IPS-20b (cell line): Measurements from ENCODE around the gene PPP1R9A.
A peak's percentile ranks its signal among the peaks of the same experiment; 100 is the strongest.

Source experiments
- H3K27ac ChIP-seq: one replicate; pipeline ENCODE4 v1.5.1; 2013; ENCODE audit warnings: low read length
- H3K27me3 ChIP-seq: 2 replicates; pipeline ENCODE4 v1.6.1; 2013; ENCODE audit warnings: mild to moderate bottlenecking, low read length, inconsistent platforms; ENCODE audit not compliant: insufficient read depth
- H3K36me3 ChIP-seq: 2 replicates; pipeline ENCODE4 v1.6.1; 2013; ENCODE audit warnings: low read depth, mild to moderate bottlenecking, inconsistent platforms, low read length, moderate library complexity; ENCODE audit not compliant: insufficient read depth
- H3K4me1 ChIP-seq: 2 replicates; pipeline ENCODE4 v1.6.1; 2013; ENCODE audit warnings: mild to moderate bottlenecking, control low read depth, inconsistent platforms, low read length, moderate library complexity; ENCODE audit not compliant: insufficient read depth
- H3K4me3 ChIP-seq: 2 replicates; pipeline ENCODE4 v1.5.1; 2013; ENCODE audit warnings: mild to moderate bottlenecking, low read length, inconsistent platforms
- H3K9ac ChIP-seq: 2 replicates; pipeline ENCODE4 v1.6.1; 2013; ENCODE audit warnings: low read depth, mild to moderate bottlenecking, inconsistent platforms, low read length, moderate library complexity
- H3K9me3 ChIP-seq: 2 replicates; pipeline ENCODE4 v1.6.1; 2013; ENCODE audit warnings: mild to moderate bottlenecking, low read depth, low read length, inconsistent platforms; ENCODE audit not compliant: insufficient read depth

Gene PPP1R9A

DNA sequence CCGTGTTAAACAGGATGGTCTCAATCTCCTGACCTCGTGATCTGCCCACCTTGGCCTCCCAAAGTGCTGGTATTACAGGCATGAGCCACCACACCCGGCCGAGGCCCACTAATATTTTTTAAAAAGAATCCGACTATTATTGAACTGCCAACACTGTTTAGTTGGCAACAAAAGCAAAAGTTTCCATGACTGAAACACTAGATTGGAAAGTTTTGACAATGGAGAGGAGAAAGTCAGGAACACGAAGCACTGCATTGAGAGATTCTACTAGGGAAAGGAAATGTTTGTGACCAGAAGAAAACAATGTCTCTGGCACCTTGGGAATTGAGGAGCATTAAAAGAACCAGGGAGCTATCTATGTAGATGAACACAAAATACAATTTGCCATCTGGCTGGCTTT, 13.7 kb upstream of the PPP1R9A start:
- no peaks in the 10 kb centered on the region for H3K4me1 ChIP-seq
- no peak overlapping the region for H3K4me3 ChIP-seq
- no peaks in the 10 kb centered on the region for H3K36me3 ChIP-seq
- no peaks in the 10 kb centered on the region for H3K9me3 ChIP-seq
- no peak overlapping the region for H3K9ac ChIP-seq
- H3K27me3 ChIP-seq = no peaks in the 10 kb centered on the region
- no peak overlapping the region for H3K27ac ChIP-seq

DNA sequence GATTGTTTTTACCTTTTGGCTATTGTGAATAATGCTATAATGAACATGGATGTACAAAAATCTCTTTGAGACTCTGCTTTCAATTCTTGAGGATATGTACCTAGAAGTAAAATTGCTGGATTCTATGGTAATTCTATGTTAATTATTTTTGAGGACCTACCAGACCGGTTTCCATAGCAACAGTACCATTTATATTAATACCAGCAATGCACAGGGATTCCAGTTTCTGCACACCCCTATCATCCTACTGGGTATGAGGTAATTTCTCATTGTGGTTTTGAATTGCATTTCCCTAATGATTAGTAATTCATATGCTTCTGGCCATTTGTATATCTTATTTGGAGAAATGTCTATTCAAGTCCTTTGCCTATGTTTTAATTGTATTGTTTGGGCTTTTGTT, 9.9 kb upstream of the PPP1R9A start:
- H3K4me1 ChIP-seq = no peaks in the 10 kb centered on the region
- H3K4me3 ChIP-seq = no peak overlapping the region
- H3K9me3 ChIP-seq = no peaks in the 10 kb centered on the region
- H3K27me3 ChIP-seq = no peaks in the 10 kb centered on the region
- H3K27ac ChIP-seq = no peak overlapping the region
- no peak overlapping the region for H3K9ac ChIP-seq
- no peaks in the 10 kb centered on the region for H3K36me3 ChIP-seq

DNA sequence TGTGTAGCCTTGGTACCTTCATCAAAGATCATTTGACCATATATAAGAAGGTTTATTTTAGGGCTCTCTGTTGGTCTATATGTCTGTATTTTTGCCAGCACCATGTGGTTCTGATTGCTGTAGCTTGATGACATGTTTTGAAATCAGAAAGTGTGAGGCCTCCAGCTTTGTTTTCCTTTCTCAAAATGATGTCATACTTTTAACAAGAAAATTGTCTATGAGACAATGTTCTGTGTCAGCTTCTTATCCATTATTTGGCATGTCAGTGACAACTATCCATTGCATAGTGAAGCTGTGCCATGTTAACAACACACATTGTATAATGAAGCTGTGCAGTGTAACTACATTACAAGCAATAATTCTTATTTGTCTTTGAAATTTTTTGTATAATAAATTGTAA, 9.1 kb upstream of the PPP1R9A start:
- Histone ChIP-seq H3K4me3 (no peak overlapping the region), H3K9me3 (no peaks in the 10 kb centered on the region), H3K9ac (no peak overlapping the region), H3K4me1 (no peaks in the 10 kb centered on the region), H3K27me3 (no peaks in the 10 kb centered on the region), H3K27ac (no peak overlapping the region), H3K36me3 (no peaks in the 10 kb centered on the region)

DNA sequence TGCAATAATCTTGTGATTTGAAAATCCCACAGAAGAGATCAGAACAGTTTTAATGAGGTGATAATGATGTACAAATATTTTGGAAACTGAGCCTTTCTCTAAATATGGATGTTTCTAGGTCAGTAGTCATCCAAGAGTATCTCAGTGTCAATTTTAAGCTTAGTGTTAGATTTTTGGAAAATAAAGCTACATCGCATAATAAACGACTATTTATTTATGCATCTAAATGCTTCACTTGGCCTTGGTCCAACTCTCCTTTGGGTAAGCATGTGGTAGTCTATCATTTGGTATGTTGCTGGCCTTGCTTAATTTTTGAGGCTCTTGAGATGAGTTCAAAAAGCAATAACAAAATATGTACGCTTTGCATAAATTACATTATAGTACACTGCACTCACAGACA, 5.4 kb upstream of the PPP1R9A start:
- no peaks in the 10 kb centered on the region for H3K36me3 ChIP-seq
- no peaks in the 10 kb centered on the region for H3K27me3 ChIP-seq
- H3K9me3 ChIP-seq = no peaks in the 10 kb centered on the region
- peaks cover 4% of the 10 kb centered on the region; the same call in 1 of the 2 replicates for H3K4me1 ChIP-seq
- H3K4me3 ChIP-seq = no peak overlapping the region
- H3K27ac ChIP-seq = no peak overlapping the region
- H3K9ac ChIP-seq = no peak overlapping the region

DNA sequence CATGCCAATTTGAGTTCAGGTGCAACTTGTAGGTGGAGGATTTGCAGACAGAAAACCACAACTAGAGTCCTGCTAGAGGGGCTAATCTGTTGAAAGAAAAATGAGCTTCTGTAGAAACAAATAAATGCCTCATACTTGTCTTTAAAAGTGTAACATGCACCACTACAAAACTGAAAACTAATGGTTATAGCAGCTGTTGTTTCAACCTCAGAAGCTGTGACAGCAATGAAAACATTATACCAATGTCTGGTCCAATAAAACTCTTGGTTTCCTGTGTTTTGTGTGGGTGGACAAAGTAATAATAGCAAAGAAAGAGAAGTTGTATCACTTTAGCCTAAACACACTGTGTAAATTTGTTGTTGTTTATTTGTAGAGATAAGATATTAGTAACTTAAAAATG, 3.4 kb upstream of the PPP1R9A start:
- no peaks in the 10 kb centered on the region for H3K27me3 ChIP-seq
- H3K36me3 ChIP-seq = no peaks in the 10 kb centered on the region
- no peak overlapping the region for H3K9ac ChIP-seq
- H3K27ac ChIP-seq = no peak overlapping the region
- no peaks in the 10 kb centered on the region for H3K9me3 ChIP-seq
- H3K4me3 ChIP-seq = no peak overlapping the region
- H3K4me1 ChIP-seq = peaks cover 8% of the 10 kb centered on the region; the same call in 1 of the 2 replicates

DNA sequence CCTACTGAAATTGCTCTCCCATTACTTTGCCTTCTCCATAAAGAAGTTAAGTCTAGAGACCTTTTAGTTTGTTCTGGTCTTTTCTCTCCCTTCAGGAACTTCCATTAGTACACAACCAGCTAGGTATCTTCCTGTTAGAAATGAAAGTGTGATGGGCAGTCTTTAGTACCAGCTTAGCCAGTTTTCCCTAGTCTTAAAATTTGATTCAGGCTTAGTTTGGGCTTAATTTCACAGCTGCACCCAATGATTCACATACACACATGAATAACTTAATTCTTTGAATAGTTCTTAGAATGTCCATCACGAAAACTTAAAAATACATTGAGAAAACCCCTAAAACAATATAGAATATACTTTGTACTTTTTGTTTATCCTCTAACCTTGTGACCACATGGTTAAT, 2.4 kb upstream of the PPP1R9A start:
- Histone ChIP-seq H3K27me3 (no peaks in the 10 kb centered on the region), H3K4me1 (peaks cover 18% of the 10 kb centered on the region; the same call in 1 of the 2 replicates), H3K36me3 (no peaks in the 10 kb centered on the region), H3K4me3 (no peak overlapping the region), H3K9ac (no peak overlapping the region), H3K9me3 (no peaks in the 10 kb centered on the region), H3K27ac (no peak overlapping the region)

DNA sequence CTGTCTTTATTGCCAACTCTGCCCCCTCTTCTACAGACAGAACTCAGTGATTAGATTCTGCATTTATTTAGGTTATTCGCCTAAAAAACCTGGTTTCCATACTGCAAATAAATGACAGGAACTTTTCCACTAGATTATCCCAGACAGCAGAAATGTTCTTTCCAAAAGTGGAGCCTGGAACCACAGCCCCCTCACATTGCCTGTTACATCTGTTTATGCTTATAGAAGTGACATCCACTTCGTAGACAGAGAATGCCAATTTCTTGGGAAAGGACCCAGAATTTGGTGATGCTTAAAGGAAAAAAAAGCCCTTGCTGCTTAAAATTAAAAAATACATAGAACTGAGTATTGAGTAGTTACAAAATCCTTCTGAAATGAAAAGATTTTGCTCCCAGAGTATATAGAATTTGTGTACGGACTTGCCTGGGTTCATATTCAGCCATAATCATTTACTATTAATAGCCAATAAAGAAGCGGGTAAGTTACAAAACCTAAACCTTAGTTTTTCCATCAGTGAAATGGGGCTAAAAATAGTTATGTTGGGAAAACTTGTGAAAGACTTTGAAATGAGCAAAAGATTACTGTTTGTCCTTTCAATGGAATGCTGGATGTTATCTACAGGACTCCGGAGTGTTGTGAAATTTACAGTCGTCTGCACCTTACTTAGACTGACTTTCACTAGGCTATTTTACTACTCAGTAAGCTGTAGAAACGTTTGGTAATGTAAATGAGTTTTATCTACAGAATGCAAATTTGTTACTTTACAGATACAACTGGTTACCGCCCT, 1.1 kb upstream of the PPP1R9A start:
- Histone ChIP-seq H3K9me3 (no peaks in the 10 kb centered on the region), H3K4me1 (peaks cover 24% of the 10 kb centered on the region; the same call in 1 of the 2 replicates), H3K4me3 (no peak overlapping the region), H3K27me3 (no peaks in the 10 kb centered on the region), H3K36me3 (no peaks in the 10 kb centered on the region), H3K9ac (no peak overlapping the region; the same call in 1 of the 2 replicates), H3K27ac (no peak overlapping the region)

DNA sequence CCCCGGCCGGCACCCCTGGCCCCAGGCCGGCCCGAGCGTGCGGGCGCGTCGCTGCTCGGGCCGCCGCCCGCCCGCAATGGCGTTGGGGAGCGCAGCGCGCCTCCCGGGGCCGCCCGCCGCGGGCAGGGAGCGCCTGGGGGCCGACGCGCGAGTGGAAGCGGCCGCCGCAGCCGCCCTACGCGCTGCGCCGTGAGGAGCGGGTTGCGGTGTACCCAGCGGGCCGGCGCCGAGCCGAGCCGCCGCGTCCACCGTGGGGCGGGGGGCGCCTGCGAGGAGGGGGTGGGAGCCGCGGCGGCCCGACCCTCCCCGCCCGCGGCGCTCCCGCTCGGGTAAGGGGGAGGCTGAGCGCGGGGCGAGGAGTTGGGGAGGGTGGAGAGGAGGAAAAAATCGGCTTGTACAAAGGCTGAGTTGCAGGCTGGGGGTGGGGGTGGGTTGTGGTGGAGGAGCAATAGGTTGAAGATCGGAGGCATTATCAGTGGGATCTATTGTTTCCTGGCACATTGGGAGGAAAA, 473 bp downstream of the PPP1R9A start:
- H3K4me3 ChIP-seq = peak overlapping the region; percentile 75
- H3K27ac ChIP-seq = peak overlapping the region; percentile 68
- peak overlapping the region; percentile 84 for H3K9ac ChIP-seq

DNA sequence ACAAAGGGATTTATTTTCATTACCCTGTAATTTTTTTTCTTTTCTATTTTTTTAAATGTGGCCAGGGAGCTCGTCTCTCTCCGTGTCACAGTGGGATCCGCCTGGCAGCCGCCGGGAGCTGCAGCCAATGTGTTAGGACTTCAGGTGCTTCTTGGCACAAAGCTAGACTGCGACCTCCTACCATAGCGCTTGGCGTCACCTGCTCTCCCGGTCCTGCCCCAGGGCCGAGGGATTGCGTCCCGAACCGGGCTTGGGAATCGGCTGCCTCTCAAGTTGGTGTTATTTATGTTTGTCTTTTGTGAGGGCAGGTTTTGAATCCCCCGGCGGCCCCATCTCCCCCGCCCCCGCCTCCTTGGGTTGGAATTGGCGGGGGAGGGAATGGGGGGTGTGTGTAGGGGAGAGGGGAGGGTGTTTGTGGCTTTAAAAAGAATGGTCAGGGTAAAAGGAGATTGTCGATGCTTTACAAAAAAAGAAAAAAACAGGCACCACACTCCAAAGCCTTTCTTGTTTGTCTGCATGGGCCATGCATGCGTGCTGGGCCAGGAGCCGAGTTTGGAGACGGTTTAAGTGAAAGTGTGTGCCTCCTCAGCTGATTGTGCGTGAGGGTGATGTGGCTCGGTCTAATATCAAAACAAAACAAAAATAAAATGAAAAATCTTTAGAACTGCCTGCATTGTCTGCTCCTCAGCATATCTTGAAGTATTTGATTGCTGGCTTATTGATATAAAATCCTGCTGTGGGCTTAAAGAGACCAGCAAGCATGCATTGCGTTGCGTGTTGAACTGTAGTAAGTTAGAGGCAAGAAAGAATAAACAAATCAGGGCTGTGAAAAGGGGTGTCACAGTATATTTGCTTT, 1.2 kb downstream of the PPP1R9A start:
- peak overlapping the region; percentile 75 for H3K4me3 ChIP-seq
- H3K36me3 ChIP-seq = no peaks in the 10 kb centered on the region
- peak overlapping the region; percentile 80 for H3K9ac ChIP-seq
- H3K9me3 ChIP-seq = no peaks in the 10 kb centered on the region
- peaks cover 38% of the 10 kb centered on the region; the same call in 1 of the 2 replicates for H3K4me1 ChIP-seq
- H3K27me3 ChIP-seq = no peaks in the 10 kb centered on the region
- peak overlapping the region; percentile 68 for H3K27ac ChIP-seq

More for the DNA sequence above, 473 bp downstream of the PPP1R9A start:
- peaks cover 31% of the 10 kb centered on the region; the same call in 1 of the 2 replicates for H3K4me1 ChIP-seq
- no peaks in the 10 kb centered on the region for H3K36me3 ChIP-seq
- H3K9me3 ChIP-seq = no peaks in the 10 kb centered on the region
- H3K27me3 ChIP-seq = no peaks in the 10 kb centered on the region

DNA sequence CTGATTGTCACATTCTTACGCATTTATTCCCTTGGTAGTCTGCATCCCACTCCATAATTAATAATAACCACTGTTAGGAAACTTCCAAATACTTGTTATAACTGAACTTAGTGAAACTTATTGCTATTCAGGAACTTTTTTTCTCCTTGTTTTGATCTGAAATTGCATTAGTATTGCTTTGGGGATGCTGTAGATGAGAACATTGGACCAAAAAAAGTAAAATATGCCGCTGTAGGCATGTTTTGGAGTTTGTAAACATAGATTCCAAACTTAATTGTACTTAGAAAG, 1.7 kb downstream of the PPP1R9A start:
- Histone ChIP-seq H3K9ac (peak overlapping the region; percentile 80), H3K27ac (peak overlapping the region; percentile 68), H3K4me1 (peaks cover 44% of the 10 kb centered on the region; the same call in 1 of the 2 replicates), H3K9me3 (no peaks in the 10 kb centered on the region), H3K27me3 (no peaks in the 10 kb centered on the region), H3K36me3 (no peaks in the 10 kb centered on the region), H3K4me3 (peak overlapping the region; percentile 75)

DNA sequence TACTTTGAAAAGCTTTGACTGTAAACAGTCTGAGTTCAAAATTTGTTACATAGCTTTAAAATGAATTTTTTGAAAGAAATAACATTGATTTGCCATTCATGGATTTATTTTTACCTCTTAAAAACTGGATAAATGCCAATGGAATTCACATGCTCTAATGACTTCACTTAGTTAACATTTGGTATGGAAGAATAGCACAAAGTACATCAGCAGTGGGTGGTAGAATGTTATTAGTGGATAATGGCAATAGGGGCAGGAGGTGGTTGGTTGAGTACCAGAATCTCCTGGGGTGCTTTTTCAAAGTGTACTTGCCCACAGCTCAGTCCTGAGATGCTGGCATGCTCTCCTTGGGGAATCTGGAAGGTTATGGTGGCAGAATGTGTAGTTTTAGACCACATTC, 4.7 kb downstream of the PPP1R9A start:
- Histone ChIP-seq H3K27me3 (no peaks in the 10 kb centered on the region), H3K27ac (no peak overlapping the region), H3K4me3 (peak overlapping the region; percentile 32; the same call in 1 of the 2 replicates), H3K9ac (no peak overlapping the region), H3K9me3 (no peaks in the 10 kb centered on the region), H3K36me3 (no peaks in the 10 kb centered on the region), H3K4me1 (peaks cover 52% of the 10 kb centered on the region; the same call in 1 of the 2 replicates)
